Dedifferentiated amniotic fluid mesenchymal stem cell (primary cell): ENCODE data around the gene RPP30.
A peak's percentile ranks its signal among the peaks of the same experiment; 100 is the strongest.
"Not testable (repeated sequence)": the region's sequence is repeated elsewhere in the genome, so short reads cannot be mapped to it uniquely, and the experiment has no call there.

ENCODE experiments used
- DNase-seq: peaks from one replicate; pipeline ENCODE4 v3.0.0-alpha.2; 2016; ENCODE audit errors: extremely low spot score

The RPP30 gene

DNA sequence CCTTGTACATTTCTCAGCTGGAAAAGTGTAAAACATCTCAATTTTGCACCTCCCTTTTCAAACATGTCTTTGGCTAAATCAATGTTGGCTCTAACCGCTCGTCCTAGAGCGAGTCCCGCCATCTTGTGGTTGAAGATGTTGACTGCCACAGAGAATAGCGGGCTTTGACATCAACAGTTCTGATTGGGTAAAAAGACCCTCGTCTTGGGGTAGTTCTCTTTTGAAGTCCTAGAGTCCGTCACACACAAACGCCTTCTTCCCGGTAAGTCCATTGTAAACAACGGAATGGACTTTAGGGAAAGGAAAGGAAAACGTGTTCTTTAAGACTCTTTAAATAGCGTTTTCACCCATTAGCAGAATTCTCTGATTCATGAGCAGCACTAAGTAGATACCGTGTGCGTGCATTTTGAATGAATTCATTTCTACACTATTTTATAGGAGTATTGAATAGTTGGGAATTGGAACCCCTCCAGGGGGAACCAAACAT, 452 bp upstream of the RPP30 start:
- peak; percentile 72 for DNase-seq

- DNase-seq, result no peak
Observed at GRCh38 chr10:90872648-90873020, 860 bp downstream of the RPP30 start.

DNA sequence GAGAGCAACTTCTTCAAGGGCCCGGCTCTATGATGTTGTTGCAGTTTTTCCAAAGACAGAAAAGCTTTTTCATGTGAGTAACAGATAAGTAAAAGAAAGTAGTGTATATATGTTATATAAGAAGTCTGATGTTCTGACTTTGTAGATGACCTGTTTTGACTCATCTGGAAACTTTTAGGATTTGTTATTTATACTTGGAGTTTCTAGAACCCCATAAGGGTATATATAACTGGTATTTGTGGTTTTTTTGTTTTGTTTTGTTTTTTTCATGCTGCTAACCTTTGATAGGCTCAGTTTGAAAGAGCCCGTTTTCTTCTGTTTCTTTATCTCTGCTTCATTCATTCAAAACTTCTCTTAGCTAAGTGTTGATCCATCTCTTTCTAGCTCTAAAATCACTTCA, 7.3 kb downstream of the RPP30 start:
- no peak for DNase-seq

- peak; percentile 36 for DNase-seq
Observed at GRCh38 chr10:90880059-90880719, 8.4 kb downstream of the RPP30 start.

DNA sequence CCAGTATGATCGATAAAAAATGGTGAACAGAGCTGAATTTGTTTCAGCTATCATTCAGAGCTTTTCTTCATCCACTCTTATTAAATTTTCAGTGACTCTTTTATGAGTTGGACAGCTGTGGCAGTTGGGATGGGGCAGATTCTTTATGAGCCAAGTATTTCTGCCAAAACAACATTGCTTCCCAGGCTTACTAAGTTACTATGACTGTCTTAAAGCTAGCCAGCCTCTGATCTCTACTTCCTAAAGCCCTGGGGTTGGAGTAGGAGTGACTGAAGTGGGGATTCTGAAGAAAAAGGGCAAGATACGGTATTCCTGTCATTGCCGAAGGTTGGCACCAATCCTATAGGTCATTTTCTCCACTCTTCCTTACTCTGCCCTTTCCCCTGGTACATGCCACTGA, 12.7 kb downstream of the RPP30 start:
- DNase-seq, result peak; percentile 31

GRCh38 chr10:90885176-90885575, 13.4 kb downstream of the RPP30 start:
- DNase-seq, result peak; percentile 62

DNA sequence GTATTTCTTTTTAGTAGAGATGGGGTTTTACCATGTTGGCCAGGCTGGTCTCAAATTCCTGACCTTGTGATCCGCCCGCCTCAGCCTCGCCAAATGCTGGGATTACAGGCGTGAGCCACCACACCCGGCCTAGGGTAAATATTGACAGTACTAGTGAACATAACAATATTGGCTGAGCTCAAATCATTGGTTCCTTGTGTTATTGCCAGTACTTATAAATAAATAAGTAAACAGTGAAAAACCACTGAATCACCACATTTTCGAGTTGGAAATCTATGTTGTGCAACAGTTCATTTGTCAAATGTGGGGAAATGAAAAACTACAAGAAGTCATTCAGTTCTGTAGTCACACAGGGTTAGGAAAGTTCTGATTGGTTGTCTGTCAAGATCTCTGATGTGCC, 15.8 kb downstream of the RPP30 start:
- DNase-seq, result no peak

GRCh38 chr10:90888387-90888786, 16.6 kb downstream of the RPP30 start:
- DNase-seq, result no peak

DNA sequence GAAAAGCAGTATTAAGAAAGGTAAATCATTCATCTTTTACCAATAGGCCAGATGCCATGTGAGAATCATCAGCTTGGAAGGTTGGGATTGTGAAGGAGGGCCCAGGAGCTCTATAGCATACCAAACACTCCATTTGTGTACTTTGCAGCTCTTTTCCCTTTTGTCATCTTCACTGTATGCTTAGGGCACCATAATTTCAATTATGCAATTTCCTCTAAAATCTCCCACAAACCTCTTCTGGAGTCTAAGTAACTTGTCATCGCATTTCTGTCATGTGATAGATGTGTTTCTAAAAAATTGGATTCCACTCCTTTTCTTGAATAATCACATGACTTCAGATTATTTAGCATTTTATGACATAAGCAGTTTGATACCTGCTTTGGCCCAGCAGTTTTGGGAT, 17.9 kb downstream of the RPP30 start:
- DNase-seq, result no peak

GRCh38 chr10:90890347-90890746, 18.6 kb downstream of the RPP30 start:
- DNase-seq, result no peak

GRCh38 chr10:90893190-90893589, 21.4 kb downstream of the RPP30 start:
- no peak for DNase-seq

GRCh38 chr10:90896916-90897315, 25.1 kb downstream of the RPP30 start:
- not testable (repeated sequence) for DNase-seq

DNA sequence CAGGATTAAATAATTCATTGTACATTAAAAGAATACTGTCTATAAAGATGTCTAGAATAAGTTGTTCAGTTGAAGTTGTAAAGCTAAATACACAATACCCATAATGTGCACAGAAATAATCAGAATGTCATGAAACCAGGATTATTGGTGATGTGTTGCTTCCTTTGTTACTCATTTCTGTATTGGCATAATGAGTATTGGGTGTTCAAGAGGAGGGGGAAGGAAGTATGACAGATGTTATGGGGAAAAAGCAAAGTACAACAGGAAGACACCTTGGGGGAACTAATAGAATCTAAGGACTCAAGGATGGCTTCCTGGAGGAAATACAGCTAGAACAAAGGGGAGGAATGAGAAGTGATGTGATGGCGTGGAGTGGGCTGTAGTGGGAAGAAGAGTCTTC, 34.2 kb downstream of the RPP30 start:
- no peak for DNase-seq

DNA sequence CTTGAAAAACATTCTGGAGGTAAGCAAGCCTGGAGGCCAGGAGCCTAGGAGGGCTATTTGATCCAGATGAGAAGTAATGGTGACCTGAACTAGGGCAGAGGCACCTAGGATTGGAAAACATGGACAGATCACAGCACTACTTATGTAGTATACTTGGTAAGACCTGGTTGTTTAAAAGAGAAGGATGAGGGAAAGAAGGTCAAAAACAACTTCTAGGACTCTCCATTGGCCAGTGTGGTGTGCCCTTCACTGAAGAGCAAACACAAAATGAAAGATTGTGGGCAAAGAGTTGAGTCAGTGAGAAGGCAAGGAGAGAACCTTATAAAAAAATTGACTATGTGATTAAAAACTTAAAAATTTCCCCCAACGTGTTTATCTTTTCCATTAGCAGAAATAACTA, 34.8 kb downstream of the RPP30 start:
- no peak for DNase-seq

- peak; percentile 87 for DNase-seq
Observed at GRCh38 chr10:90911133-90912051, 39.6 kb downstream of the RPP30 start.

DNA sequence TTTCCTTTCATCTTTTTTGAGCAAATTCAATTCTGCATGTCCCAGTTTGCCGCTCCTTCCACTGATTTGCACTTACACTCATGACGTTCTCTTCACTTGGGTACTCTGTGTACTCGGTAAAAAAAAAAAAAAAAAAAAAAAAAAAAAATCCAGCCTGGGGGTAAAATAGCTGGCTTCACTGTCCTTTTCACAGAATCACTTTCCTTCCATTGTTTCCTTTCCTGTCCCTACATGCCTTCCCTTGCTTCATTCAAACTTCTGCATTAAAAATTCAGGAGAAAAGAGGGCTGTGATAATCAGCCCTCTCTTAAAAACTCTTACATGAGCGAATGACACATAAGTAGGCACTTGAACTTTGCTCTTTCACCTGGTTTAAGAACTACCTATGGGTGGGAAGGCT, 40.4 kb downstream of the RPP30 start:
- DNase-seq, result no peak

DNA sequence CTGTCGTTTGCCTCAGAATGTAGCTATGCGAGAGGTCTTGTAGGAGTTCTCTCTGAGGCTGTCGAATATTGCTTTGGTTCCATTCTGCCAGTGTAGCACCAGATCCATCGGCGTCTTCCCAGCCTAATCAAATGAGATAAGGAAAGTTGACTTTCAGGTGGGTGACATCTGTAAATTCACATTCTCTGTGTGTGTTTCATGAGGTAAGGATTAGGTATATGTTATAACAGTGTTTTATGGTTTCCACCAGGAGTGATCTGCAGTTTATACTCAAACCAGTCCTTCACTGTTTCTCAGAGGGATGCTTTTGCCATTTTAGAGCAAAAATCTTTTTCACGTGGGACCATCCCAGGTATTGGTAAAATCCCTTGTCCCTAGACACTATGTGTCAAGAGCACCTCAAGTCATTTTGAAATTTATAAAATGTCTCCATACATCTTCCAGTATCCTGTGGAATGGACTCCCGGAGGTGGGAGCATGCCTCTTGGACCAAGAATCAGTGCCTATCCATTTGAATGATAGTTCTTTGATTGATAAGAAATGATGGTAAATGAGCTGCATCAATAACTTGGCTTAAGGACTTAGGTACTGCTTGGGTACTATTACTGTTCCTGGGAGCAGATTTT, 41.2 kb downstream of the RPP30 start:
- no peak for DNase-seq

- no peak for DNase-seq
Observed at GRCh38 chr10:90913774-90914420, 42.1 kb downstream of the RPP30 start.

DNA sequence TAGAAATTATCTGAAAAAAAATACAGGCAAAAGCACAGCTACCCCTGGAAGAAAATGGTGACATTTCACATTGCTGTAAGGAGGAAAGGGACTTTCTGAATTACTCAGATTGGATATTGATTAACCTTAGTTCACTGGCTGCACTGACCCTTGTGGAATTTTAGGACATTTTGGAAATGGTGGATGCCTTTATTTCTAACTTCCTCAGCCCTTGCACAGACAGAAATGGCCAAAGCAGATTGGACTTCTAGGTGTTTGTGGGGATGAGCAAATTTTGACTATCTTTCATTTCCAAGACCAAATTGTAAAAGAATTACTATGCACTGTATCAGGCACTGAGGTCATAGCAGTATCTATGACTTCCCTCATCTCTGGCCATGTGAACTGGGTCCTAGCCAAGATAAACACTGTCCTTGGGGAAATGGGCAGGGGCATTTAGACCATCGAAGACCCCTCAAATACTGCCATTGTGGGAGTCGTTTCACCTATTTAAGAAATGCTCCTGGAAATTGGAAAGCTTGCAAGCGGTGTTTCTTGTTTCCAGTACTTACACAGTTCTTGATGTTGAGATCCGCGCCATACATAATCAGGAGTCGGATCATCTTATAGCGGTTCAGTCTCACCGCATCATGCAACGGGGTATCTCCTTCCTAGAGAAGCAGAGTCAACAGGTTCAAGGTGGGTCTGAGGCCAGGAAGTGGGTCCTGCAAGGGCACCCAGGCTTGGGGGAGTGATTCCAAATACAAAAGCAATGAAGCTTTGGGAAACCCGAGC, 43.4 kb downstream of the RPP30 start:
- DNase-seq, result no peak

GRCh38 chr10:90915766-90916075, 43.9 kb downstream of the RPP30 start:
- no peak for DNase-seq

DNA sequence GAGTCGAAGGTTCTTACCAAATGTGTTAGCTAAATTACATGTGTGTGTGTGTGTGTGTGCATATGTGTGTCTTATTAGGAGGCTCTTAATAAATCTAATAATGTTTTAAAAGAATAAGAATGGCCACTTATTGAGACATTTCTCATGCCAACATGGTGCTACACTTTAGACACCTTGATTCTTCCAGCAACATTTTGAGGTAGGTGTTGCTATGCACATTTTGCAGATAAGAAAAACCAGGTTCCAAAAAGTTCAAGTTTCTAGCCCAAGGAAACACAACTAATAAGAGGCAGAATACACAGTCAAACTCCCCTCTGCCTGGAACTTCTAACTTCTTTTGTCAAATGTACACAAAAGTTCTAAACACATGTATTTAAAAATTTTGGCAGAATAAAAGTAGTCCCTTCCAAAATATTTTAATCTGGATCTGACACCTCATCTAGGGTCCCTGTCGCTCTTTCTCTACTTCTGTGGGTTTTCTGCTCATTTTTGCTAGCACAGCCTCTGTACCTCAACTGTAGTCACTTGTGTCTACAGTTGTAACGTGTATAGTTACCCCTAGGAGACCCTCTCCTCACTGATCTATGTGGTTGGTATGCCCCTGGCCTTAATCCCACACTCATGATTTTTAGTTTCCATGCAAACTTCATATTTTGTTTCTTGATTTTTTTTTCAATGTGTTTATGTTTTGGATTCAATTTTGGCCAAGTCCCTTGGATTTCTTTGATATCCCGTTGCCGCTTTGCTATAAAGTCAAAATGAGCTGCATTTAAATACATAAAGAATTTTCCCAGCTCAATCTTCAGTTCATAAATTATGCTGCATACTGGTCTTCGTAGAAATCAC, 44.8 kb downstream of the RPP30 start:
- no peak for DNase-seq
